Activated CD4-positive, alpha-beta T cell treated with anti-CD3 and anti-CD28 coated beads for 36 hours (primary cell): Measurements from ENCODE around the gene TBCD. TPM values are rescaled to one million over a fixed set of nuclear protein-coding genes. Genes with fewer than 3 reads are reported as not detected.
"Not testable (repeated sequence)": the region's sequence is repeated elsewhere in the genome, so short reads cannot be mapped to it uniquely, and the experiment has no call there.

ENCODE experiments used
- ATAC-seq: fragments of 200-7000 bp; cut with Tn5 transposase; one replicate; pipeline ENCODE4 v1.10.0; 2021; ENCODE audit warnings: mild to moderate bottlenecking, moderate library complexity
- CTCF ChIA-PET: fragments of 350-600 bp; sonication (Branson Sonifier 250); formaldehyde crosslinking; loops from one replicate; lab custom pipeline; 2021; ENCODE audit warnings: antibody characterized with exemption; lab: Charles Lee
- POLR2A ChIA-PET: fragments of 350-600 bp; sonication (Branson Sonifier 250); formaldehyde crosslinking; loops from one replicate; lab custom pipeline; 2021; ENCODE audit warnings: antibody characterized with exemption, inconsistent platforms; lab: Charles Lee
- DNase-seq: peaks from one replicate; pipeline ENCODE4 v3.0.0-alpha.2; 2020
- H3K27ac Mint-ChIP-seq: one replicate; pipeline ENCODE4 v1.8.0; 2021; ENCODE audit warnings: mixed read lengths
- H3K27me3 Mint-ChIP-seq: one replicate; pipeline ENCODE4 v1.8.0; 2021; ENCODE audit warnings: mixed read lengths
- H3K36me3 Mint-ChIP-seq: one replicate; pipeline ENCODE4 v1.8.0; 2021; ENCODE audit warnings: low read depth, mixed read lengths
- H3K4me1 Mint-ChIP-seq: one replicate; pipeline ENCODE4 v1.8.0; 2021; ENCODE audit warnings: mixed read lengths
- H3K4me3 Mint-ChIP-seq: one replicate; pipeline ENCODE4 v1.8.0; 2021; ENCODE audit warnings: mild to moderate bottlenecking, moderate library complexity, mixed read lengths
- H3K9me3 Mint-ChIP-seq: one replicate; pipeline ENCODE4 v1.8.0; 2021; ENCODE audit warnings: low read depth, mixed read lengths
- intact Hi-C, 2 experiments: fragments of 100-400 bp; cut with DNase I in 1 of 2; cut with micrococcal nuclease in 1 of 2; formaldehyde crosslinking; loops; one replicate each; pipeline versions ENCODE4 v1.14.2 to v1.15.1; 2022 to 2024; cut with DNase I, micrococcal nuclease
- total RNA-seq, 2 experiments: library from RNA; stranded (reverse); gene quantifications; one replicate each; pipeline ENCODE4 v1.2.3, GENCODE V29; 2021

TBCD gene
- total RNA-seq, 2 experiments from 2014 or later = 83.3 to 97.2 TPM

GRCh38 chr17:82734987-82735866 is 16.6 kb upstream of the TBCD start, which contains the start of gene FN3K:
FN3K (plus strand) TSS chr17:82735615; CDS start chr17:82735637, 22 bp downstream.
- Mint-ChIP-seq H3K27me3 (no peaks in the 10 kb centered on the region), H3K36me3 (peaks cover 24% of the 10 kb centered on the region), H3K4me3 (peak within 1 kb of the TSS; percentile 49), H3K9me3 (peaks cover 6% of the 10 kb centered on the region), H3K4me1 (peaks cover 2% of the 10 kb centered on the region), H3K27ac (peak within 1 kb of the TSS; percentile 25)
- POLR2A ChIA-PET = no interaction called here
- CTCF ChIA-PET = interaction anchor here (0.6 kb wide), 1 partner anchor 10 kb away, joined by 4 read pairs; no protein-coding TSS in a partner anchor
- DNase-seq (peak; percentile 49), ATAC-seq (peak; percentile 70)
- intact Hi-C loops = loop anchor here in 1 of 2 experiments (2.0 kb wide), 1 partner anchor 16 kb away; no protein-coding TSS in a partner anchor

- H3K4me1 Mint-ChIP-seq = peaks cover 2% of the 10 kb centered on the region
- no peak overlapping the region for H3K4me3 Mint-ChIP-seq
- POLR2A ChIA-PET = no interaction called here
These were observed 15.2 kb upstream of the TBCD start for GRCh38 chr17:82736511-82737185.

GRCh38 chr17:82737967-82738877 is 13.6 kb upstream of the TBCD start:
- H3K4me1 Mint-ChIP-seq = peaks cover 2% of the 10 kb centered on the region
- ATAC-seq (no peak), DNase-seq (no peak)
- no peak overlapping the region for H3K4me3 Mint-ChIP-seq
- POLR2A ChIA-PET = interaction anchor here (0.5 kb wide), 1 partner anchor 15 kb away, joined by 3 read pairs; no protein-coding TSS in a partner anchor
- H3K27ac Mint-ChIP-seq = no peak overlapping the region
- CTCF ChIA-PET = no interaction called here
- intact Hi-C loops = no loop called here
- peaks cover 25% of the 10 kb centered on the region for H3K36me3 Mint-ChIP-seq
- H3K9me3 Mint-ChIP-seq = peaks cover 11% of the 10 kb centered on the region
- no peaks in the 10 kb centered on the region for H3K27me3 Mint-ChIP-seq

More at GRCh38 chr17:82736511-82737185, 15.2 kb upstream of the TBCD start:
- no peak overlapping the region for H3K27ac Mint-ChIP-seq
- ATAC-seq = no peak
- H3K36me3 Mint-ChIP-seq = peaks cover 34% of the 10 kb centered on the region
- no peaks in the 10 kb centered on the region for H3K27me3 Mint-ChIP-seq
- intact Hi-C loops = no loop called here
- H3K9me3 Mint-ChIP-seq = peaks cover 14% of the 10 kb centered on the region
- DNase-seq = no peak
- CTCF ChIA-PET = interaction anchor here (0.6 kb wide), 1 partner anchor 73 kb away, joined by 3 read pairs; no protein-coding TSS in a partner anchor

GRCh38 chr17:82740906-82741759 is 10.7 kb upstream of the TBCD start:
- Mint-ChIP-seq H3K27ac (no peak overlapping the region), H3K4me3 (no peak overlapping the region), H3K36me3 (peaks cover 20% of the 10 kb centered on the region), H3K4me1 (peaks cover 1% of the 10 kb centered on the region), H3K9me3 (peaks cover 10% of the 10 kb centered on the region), H3K27me3 (no peaks in the 10 kb centered on the region)
- ATAC-seq = no peak
- CTCF ChIA-PET = no interaction called here
- POLR2A ChIA-PET = no interaction called here
- DNase-seq = no peak
- intact Hi-C loops = no loop called here

- peaks cover 24% of the 10 kb centered on the region for H3K36me3 Mint-ChIP-seq
- no peak overlapping the region for H3K4me3 Mint-ChIP-seq
- H3K9me3 Mint-ChIP-seq = peaks cover 15% of the 10 kb centered on the region
- no peaks in the 10 kb centered on the region for H3K4me1 Mint-ChIP-seq
- intact Hi-C loops = no loop called here
- no peak for DNase-seq
- H3K27me3 Mint-ChIP-seq = no peaks in the 10 kb centered on the region
- ChIA-PET POLR2A (no interaction called here), CTCF (no interaction called here)
- no peak for ATAC-seq
- H3K27ac Mint-ChIP-seq = no peak overlapping the region
These were observed 8.3 kb upstream of the TBCD start for GRCh38 chr17:82743344-82744219.

GRCh38 chr17:82744736-82745135 is 7.1 kb upstream of the TBCD start:
- H3K4me1 Mint-ChIP-seq, ATAC-seq, DNase-seq, H3K4me3 Mint-ChIP-seq, POLR2A ChIA-PET, CTCF ChIA-PET, intact Hi-C loops, H3K27ac Mint-ChIP-seq, H3K27me3 Mint-ChIP-seq: not testable (repeated sequence)
- Mint-ChIP-seq H3K9me3 (peaks cover 17% of the 10 kb centered on the region), H3K36me3 (peaks cover 30% of the 10 kb centered on the region)

GRCh38 chr17:82745524-82745923 is 6.3 kb upstream of the TBCD start:
- ATAC-seq (no peak), DNase-seq (no peak)
- ChIA-PET CTCF (interaction anchor here (0.6 kb wide), 1 partner anchor 11 kb away, joined by 4 read pairs; no protein-coding TSS in a partner anchor), POLR2A (no interaction called here)
- peaks cover 17% of the 10 kb centered on the region for H3K9me3 Mint-ChIP-seq
- H3K4me3 Mint-ChIP-seq = no peak overlapping the region
- no peaks in the 10 kb centered on the region for H3K27me3 Mint-ChIP-seq
- no peak overlapping the region for H3K27ac Mint-ChIP-seq
- intact Hi-C loops = no loop called here
- no peaks in the 10 kb centered on the region for H3K4me1 Mint-ChIP-seq
- H3K36me3 Mint-ChIP-seq = peaks cover 27% of the 10 kb centered on the region

GRCh38 chr17:82748756-82749155 is 3.1 kb upstream of the TBCD start:
- Mint-ChIP-seq H3K9me3 (peaks cover 9% of the 10 kb centered on the region), H3K36me3 (peaks cover 17% of the 10 kb centered on the region), H3K4me1 (peaks cover 8% of the 10 kb centered on the region), H3K27me3 (no peaks in the 10 kb centered on the region), H3K4me3 (no peak overlapping the region), H3K27ac (no peak overlapping the region)
- ATAC-seq (no peak), DNase-seq (no peak)
- ChIA-PET POLR2A (no interaction called here), CTCF (no interaction called here)
- intact Hi-C loops = no loop called here

GRCh38 chr17:82750241-82750908 is 1.5 kb upstream of the TBCD start:
- peaks cover 21% of the 10 kb centered on the region for H3K36me3 Mint-ChIP-seq
- H3K4me1 Mint-ChIP-seq = peaks cover 22% of the 10 kb centered on the region
- intact Hi-C loops = loop anchor here (2.0 to 5.0 kb wide), 2 partner anchors 16 to 33 kb away; partner anchors contain the start of genes FN3K (in 1 of the 2) and FN3KRP (in 1 of the 2)
- DNase-seq (peak; percentile 20), ATAC-seq (no peak)
- ChIA-PET CTCF (no interaction called here), POLR2A (no interaction called here)
- H3K27me3 Mint-ChIP-seq = no peaks in the 10 kb centered on the region
- H3K27ac Mint-ChIP-seq = no peak overlapping the region
- H3K9me3 Mint-ChIP-seq = peaks cover 9% of the 10 kb centered on the region
- peak overlapping the region; percentile 10 for H3K4me3 Mint-ChIP-seq
